Spinal cord (tissue), 10 donors: ENCODE measurements around the gene SLC44A4. TPM values are rescaled to one million over a fixed set of nuclear protein-coding genes. Genes with fewer than 3 reads are reported as not detected.
"Not testable (repeated sequence)": the region's sequence is repeated elsewhere in the genome, so short reads cannot be mapped to it uniquely, and the experiment has no call there.

Experiments
- DNase-seq, 6 donors: peaks; one replicate each; pipeline versions ENCODE4 v3.0.0 to v3.0.0-alpha.2; 2013 to 2015; ENCODE audit warnings: low spot score in 6 of 6, low read depth in 4 of 6
- H3K27ac ChIP-seq: one replicate; pipeline ENCODE4 v1.5.1; 2013; ENCODE audit warnings: low read depth, low read length, control low read depth
- H3K27me3 ChIP-seq: one replicate; pipeline ENCODE4 v1.6.1; 2013; ENCODE audit warnings: low read length; ENCODE audit not compliant: control insufficient read depth, insufficient read depth
- H3K36me3 ChIP-seq: one replicate; pipeline ENCODE4 v1.6.1; 2013; ENCODE audit warnings: low read length; ENCODE audit not compliant: control insufficient read depth, insufficient read depth
- H3K4me1 ChIP-seq: one replicate; pipeline ENCODE4 v1.6.1; 2013; ENCODE audit warnings: low read length; ENCODE audit not compliant: control insufficient read depth, insufficient read depth
- H3K4me3 ChIP-seq: one replicate; pipeline ENCODE4 v1.5.1; 2013; ENCODE audit warnings: low read depth, low read length, control low read depth
- H3K9me3 ChIP-seq: one replicate; pipeline ENCODE4 v1.6.1; 2013; ENCODE audit warnings: low read length; ENCODE audit not compliant: control insufficient read depth, insufficient read depth
- WGBS: methylation state at CpG from one replicate; pipeline ENCODE4 v1.1.5; 2013; ENCODE audit warnings: missing lambda C conversion rate; ENCODE audit not compliant: insufficient coverage; 5-methylcytosine and 5-hydroxymethylcytosine counted together
- polyA plus RNA-seq, 2 donors: library from polyadenylated mRNA; unstranded; fragments of 120-200 nt; gene quantifications; one replicate each; pipeline ENCODE4 v1.2.1, GENCODE V29; 2013; ENCODE audit not compliant: insufficient read length in 2 of 2
- total RNA-seq, 2 donors: library from RNA; depleted of rRNA in 1 of 2; stranded (reverse); fragments of 120-200 nt in 1 of 2; fragments of >200 nt in 1 of 2; gene quantifications; one replicate each; pipeline versions ENCODE4 v1.2.3 to v1.2.4, GENCODE V29; 2013 to 2014
- donor health status: healthy.

SLC44A4 gene
- total and polyA plus RNA-seq, 4 donors: 0.20 to 1.1 (median 0.77) TPM

GRCh38 chr6:31850765-31851484, 27.9 kb downstream of the SLC44A4 start:
- Histone ChIP-seq H3K27ac (no peak overlapping the region), H3K9me3 (no peaks in the 10 kb centered on the region), H3K36me3 (peaks cover 5% of the 10 kb centered on the region), H3K4me1 (no peaks in the 10 kb centered on the region), H3K4me3 (no peak overlapping the region), H3K27me3 (no peaks in the 10 kb centered on the region)
- WGBS: 94% methylated on average over 2 of the region's 2 CpGs
- no peak for DNase-seq

GRCh38 chr6:31847276-31847978, 31.4 kb downstream of the SLC44A4 start:
- Histone ChIP-seq H3K9me3 (no peaks in the 10 kb centered on the region), H3K4me3 (no peak overlapping the region), H3K27me3 (no peaks in the 10 kb centered on the region), H3K36me3 (peaks cover 3% of the 10 kb centered on the region), H3K27ac (no peak overlapping the region), H3K4me1 (no peaks in the 10 kb centered on the region)
- WGBS: 100% methylated on average over 1 of the region's 2 CpGs
- DNase-seq: no peak

- Histone ChIP-seq H3K9me3 (no peaks in the 10 kb centered on the region), H3K4me1 (no peaks in the 10 kb centered on the region), H3K27ac (no peak overlapping the region), H3K27me3 (no peaks in the 10 kb centered on the region), H3K36me3 (peaks cover 18% of the 10 kb centered on the region), H3K4me3 (no peak overlapping the region)
- WGBS: 90% methylated on average over 1 of the region's 3 CpGs
- no peak for DNase-seq
These were observed 34.3 kb downstream of the SLC44A4 start for GRCh38 chr6:31844507-31844906.

- WGBS: 98% methylated on average over 5 of the region's 9 CpGs
- Histone ChIP-seq H3K27me3 (no peaks in the 10 kb centered on the region), H3K36me3 (peaks cover 41% of the 10 kb centered on the region), H3K9me3 (no peaks in the 10 kb centered on the region), H3K27ac (no peak overlapping the region), H3K4me1 (peaks cover 16% of the 10 kb centered on the region), H3K4me3 (no peak overlapping the region)
- no peak for DNase-seq
These were observed 36.7 kb downstream of the SLC44A4 start for GRCh38 chr6:31842053-31842452.

GRCh38 chr6:31839779-31840126, 39.0 kb downstream of the SLC44A4 start:
- not testable (repeated sequence) for H3K27ac ChIP-seq, H3K4me3 ChIP-seq, DNase-seq, H3K27me3 ChIP-seq, H3K9me3 ChIP-seq
- Histone ChIP-seq H3K4me1 (peaks cover 30% of the 10 kb centered on the region), H3K36me3 (peaks cover 42% of the 10 kb centered on the region)
- WGBS: 86% methylated on average over 4 of the region's 8 CpGs

- Histone ChIP-seq H3K27ac (no peak overlapping the region), H3K4me3 (no peak overlapping the region), H3K9me3 (no peaks in the 10 kb centered on the region), H3K27me3 (no peaks in the 10 kb centered on the region), H3K4me1 (peaks cover 34% of the 10 kb centered on the region), H3K36me3 (peaks cover 42% of the 10 kb centered on the region)
- 100% methylated on average over 1 of the region's 3 CpGs for WGBS
- no peak for DNase-seq
These were observed 39.8 kb downstream of the SLC44A4 start for GRCh38 chr6:31838968-31839367.

- H3K36me3 ChIP-seq: peaks cover 42% of the 10 kb centered on the region
- H3K27me3 ChIP-seq, DNase-seq, H3K9me3 ChIP-seq, H3K27ac ChIP-seq, H3K4me3 ChIP-seq: not testable (repeated sequence)
- peaks cover 40% of the 10 kb centered on the region for H3K4me1 ChIP-seq
- 92% methylated on average over 3 of the region's 9 CpGs for WGBS
These were observed 40.7 kb downstream of the SLC44A4 start for GRCh38 chr6:31838114-31838553.

GRCh38 chr6:31837369-31838113, 41.3 kb downstream of the SLC44A4 start:
- DNase-seq: no peak
- Histone ChIP-seq H3K36me3 (peaks cover 42% of the 10 kb centered on the region), H3K27ac (peak overlapping the region; percentile 33), H3K4me3 (peak overlapping the region; percentile 21), H3K4me1 (peaks cover 40% of the 10 kb centered on the region), H3K9me3 (no peaks in the 10 kb centered on the region), H3K27me3 (no peaks in the 10 kb centered on the region)
- 80% methylated on average over 1 of the region's 1 CpG for WGBS

GRCh38 chr6:31836474-31837368, 42.1 kb downstream of the SLC44A4 start:
- peaks cover 40% of the 10 kb centered on the region for H3K4me1 ChIP-seq
- 75% methylated on average over 8 of the region's 12 CpGs for WGBS
- peak overlapping the region; percentile 41 for H3K27ac ChIP-seq
- DNase-seq: no peak
- no peaks in the 10 kb centered on the region for H3K27me3 ChIP-seq
- peaks cover 42% of the 10 kb centered on the region for H3K36me3 ChIP-seq
- peak overlapping the region; percentile 98 for H3K4me3 ChIP-seq
- H3K9me3 ChIP-seq: no peaks in the 10 kb centered on the region
